Measurements from ENCODE around the gene FOSL2. TPM values are rescaled to one million over a fixed set of nuclear protein-coding genes. Genes with fewer than 3 reads are reported as not detected.

FOSL2 gene
- total RNA-seq, 3 donors from 2014 or later (not counting 1 experiment from before 2014, with no cell fraction given): 414 to 531 (median 455) TPM

DNA sequence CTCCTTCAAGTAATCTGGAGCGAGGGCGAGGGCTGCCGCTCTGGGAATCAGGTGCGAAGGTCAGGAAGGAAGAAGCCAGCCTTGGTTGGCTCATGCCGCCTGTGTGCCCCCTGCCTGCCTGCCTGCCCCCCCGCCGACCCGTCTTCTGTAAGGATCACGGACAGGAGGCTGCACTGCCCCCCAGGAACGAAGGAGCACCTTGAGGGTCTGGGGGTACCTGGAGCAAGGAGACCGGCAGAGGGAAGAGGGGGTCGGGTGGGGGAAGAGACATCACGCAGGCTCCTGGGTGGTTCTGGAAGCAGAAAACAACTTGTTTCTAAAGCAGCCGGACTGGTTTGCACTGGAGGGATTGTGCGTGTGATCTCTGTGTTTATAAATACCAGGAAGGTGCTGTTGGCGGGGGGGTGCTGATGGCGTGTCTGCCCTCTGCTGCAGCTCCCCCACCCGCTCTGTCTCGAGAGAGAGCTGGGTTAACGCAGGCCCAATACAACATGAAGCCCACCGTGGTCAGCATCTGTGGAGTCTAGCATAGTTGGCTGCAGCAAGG, 1.7 kb downstream of the FOSL2 start:
- Histone ChIP-seq H3K27me3 (ENCODE audit: control insufficient read depth, insufficient read depth, low read length) (no peaks in the 10 kb centered on the region), H3K4me1 (ENCODE audit: control insufficient read depth, insufficient read depth, low read length) (peaks cover 51% of the 10 kb centered on the region), H3K9me3 (ENCODE audit: control insufficient read depth, insufficient read depth, low read length) (no peaks in the 10 kb centered on the region), H3K4me3 (ENCODE audit: low read length) (peak overlapping the region; percentile 89), H3K27ac (ENCODE audit: low read length) (peak overlapping the region; percentile 97), H3K36me3 (ENCODE audit: control insufficient read depth, insufficient read depth, low read length) (peaks cover 13% of the 10 kb centered on the region)
- intact Hi-C loops (cut with micrococcal nuclease): loop anchor here (2.0 to 10.0 kb wide), 3 partner anchors 16 to 1750 kb away; partner anchors contain the start of gene YPEL5
- Mint-ChIP-seq H3K4me3 (no peak overlapping the region), H3K4me1 (peaks cover 22 to 29% of the 10 kb centered on the region in 2 donors), H3K9me3 (peaks cover 0 to 2% of the 10 kb centered on the region in 2 donors), H3K27ac (no peak overlapping the region), H3K36me3 (peaks cover 8% of the 10 kb centered on the region), H3K27me3 (ENCODE audit: low read depth in 2 of 2) (peaks cover 0 to 3% of the 10 kb centered on the region in 2 donors)
- TF ChIP-seq, protein P1, sequence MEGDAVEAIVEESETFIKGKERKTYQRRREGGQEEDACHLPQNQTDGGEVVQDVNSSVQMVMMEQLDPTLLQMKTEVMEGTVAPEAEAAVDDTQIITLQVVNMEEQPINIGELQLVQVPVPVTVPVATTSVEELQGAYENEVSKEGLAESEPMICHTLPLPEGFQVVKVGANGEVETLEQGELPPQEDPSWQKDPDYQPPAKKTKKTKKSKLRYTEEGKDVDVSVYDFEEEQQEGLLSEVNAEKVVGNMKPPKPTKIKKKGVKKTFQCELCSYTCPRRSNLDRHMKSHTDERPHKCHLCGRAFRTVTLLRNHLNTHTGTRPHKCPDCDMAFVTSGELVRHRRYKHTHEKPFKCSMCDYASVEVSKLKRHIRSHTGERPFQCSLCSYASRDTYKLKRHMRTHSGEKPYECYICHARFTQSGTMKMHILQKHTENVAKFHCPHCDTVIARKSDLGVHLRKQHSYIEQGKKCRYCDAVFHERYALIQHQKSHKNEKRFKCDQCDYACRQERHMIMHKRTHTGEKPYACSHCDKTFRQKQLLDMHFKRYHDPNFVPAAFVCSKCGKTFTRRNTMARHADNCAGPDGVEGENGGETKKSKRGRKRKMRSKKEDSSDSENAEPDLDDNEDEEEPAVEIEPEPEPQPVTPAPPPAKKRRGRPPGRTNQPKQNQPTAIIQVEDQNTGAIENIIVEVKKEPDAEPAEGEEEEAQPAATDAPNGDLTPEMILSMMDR (IDR thresholded peaks at IDR 0.05): no peak
- 4% methylated on average over 21 of the region's 21 CpGs for whole genome bisulfite sequencing (ENCODE audit: insufficient coverage)
- DNase-seq (peak; percentile 58 to 60), ATAC-seq (peak in 1 of 3 donors; percentile 4)

DNA sequence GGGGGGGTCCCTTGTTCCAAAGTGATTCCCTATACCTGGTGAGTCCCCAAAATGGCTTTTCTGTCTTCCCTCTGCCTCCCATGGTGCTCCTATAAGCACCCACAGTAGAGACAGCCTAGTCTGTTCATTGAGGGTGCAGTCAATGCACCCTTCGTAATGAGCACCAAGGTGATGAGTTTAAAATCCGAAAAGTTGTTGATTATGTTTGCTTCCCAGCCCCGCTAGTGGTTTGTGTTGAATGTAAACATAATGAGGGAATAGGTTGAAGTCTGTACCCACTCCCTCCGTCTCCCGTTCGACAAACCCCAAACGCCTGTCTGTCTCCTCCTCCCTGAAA, 2.3 kb downstream of the FOSL2 start:
- peaks cover 0 to 3% of the 10 kb centered on the region in 2 donors for H3K27me3 Mint-ChIP-seq (ENCODE audit: low read depth in 2 of 2)
- H3K36me3 Mint-ChIP-seq: peaks cover 8% of the 10 kb centered on the region
- no peaks in the 10 kb centered on the region for H3K27me3 ChIP-seq (ENCODE audit: control insufficient read depth, insufficient read depth, low read length)
- no peak for ATAC-seq
- no peak overlapping the region for H3K4me3 Mint-ChIP-seq
- peaks cover 13% of the 10 kb centered on the region for H3K36me3 ChIP-seq (ENCODE audit: control insufficient read depth, insufficient read depth, low read length)
- peaks cover 0 to 2% of the 10 kb centered on the region in 2 donors for H3K9me3 Mint-ChIP-seq
- H3K4me1 ChIP-seq (ENCODE audit: control insufficient read depth, insufficient read depth, low read length): peaks cover 54% of the 10 kb centered on the region
- DNase-seq: no peak
- H3K4me3 ChIP-seq (ENCODE audit: low read length): peak overlapping the region; percentile 89
- H3K27ac Mint-ChIP-seq: no peak overlapping the region
- no peaks in the 10 kb centered on the region for H3K9me3 ChIP-seq (ENCODE audit: control insufficient read depth, insufficient read depth, low read length)
- peak overlapping the region; percentile 97 for H3K27ac ChIP-seq (ENCODE audit: low read length)
- H3K4me1 Mint-ChIP-seq: peaks cover 17 to 23% of the 10 kb centered on the region in 2 donors
- WGBS (ENCODE audit: insufficient coverage): 21% methylated on average over 6 of the region's 7 CpGs
- TF ChIP-seq, protein P1 (IDR thresholded peaks at IDR 0.05): no peak
- intact Hi-C loops (cut with micrococcal nuclease): loop anchor here (1.0 to 10.0 kb wide), 4 partner anchors 11 to 1750 kb away; partner anchors contain the start of gene YPEL5

DNA sequence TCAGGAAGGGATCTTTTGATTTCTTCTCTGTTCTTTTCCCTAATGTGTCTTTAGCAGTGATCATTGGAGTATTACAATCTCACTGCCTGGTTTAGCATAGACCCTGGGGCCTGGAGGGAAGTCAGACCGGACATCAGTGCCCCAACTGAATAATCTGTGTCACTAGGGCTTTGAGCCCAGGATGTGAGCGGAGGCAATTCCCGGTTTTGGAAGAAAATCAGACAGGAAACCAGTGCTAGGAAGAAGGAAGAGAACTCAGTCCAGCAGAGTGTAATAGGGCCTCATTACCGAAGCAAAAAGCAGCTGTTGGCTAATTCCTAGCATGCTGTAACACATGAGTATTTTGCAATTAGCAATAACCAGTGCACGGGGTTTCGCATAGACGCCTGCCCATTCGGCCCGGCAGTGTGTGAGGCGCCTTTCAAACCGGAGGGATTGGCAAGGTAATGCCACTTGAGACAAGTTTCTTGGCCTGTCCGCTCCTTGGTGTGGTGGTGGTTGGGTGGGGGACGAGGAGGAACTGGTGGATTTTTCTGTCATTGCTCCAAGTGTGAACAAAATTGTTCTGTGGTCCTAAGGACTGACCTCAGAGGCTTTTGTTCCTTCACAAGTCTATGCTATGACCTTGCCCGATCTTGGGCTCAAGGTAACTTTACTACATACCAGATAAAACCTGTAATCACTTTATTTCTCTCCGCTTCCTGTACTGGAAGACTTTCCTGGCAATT, 2.8 kb downstream of the FOSL2 start:
- Histone ChIP-seq H3K27me3 (ENCODE audit: control insufficient read depth, insufficient read depth, low read length) (no peaks in the 10 kb centered on the region), H3K9me3 (ENCODE audit: control insufficient read depth, insufficient read depth, low read length) (no peaks in the 10 kb centered on the region), H3K36me3 (ENCODE audit: control insufficient read depth, insufficient read depth, low read length) (peaks cover 13% of the 10 kb centered on the region), H3K4me3 (ENCODE audit: low read length) (peak overlapping the region; percentile 89), H3K4me1 (ENCODE audit: control insufficient read depth, insufficient read depth, low read length) (peaks cover 57% of the 10 kb centered on the region), H3K27ac (ENCODE audit: low read length) (peak overlapping the region; percentile 97)
- no peak for ATAC-seq
- no peak for DNase-seq
- intact Hi-C loops (cut with micrococcal nuclease): loop anchor here (1.0 to 10.0 kb wide), 3 partner anchors 11 to 1749 kb away; partner anchors contain the start of gene YPEL5
- WGBS (ENCODE audit: insufficient coverage): 19% methylated on average over 15 of the region's 15 CpGs
- TF ChIP-seq, protein P1 (IDR thresholded peaks at IDR 0.05): no peak
- peaks cover 0 to 3% of the 10 kb centered on the region in 2 donors for H3K27me3 Mint-ChIP-seq (ENCODE audit: low read depth in 2 of 2)
- H3K4me1 Mint-ChIP-seq: peaks cover 14 to 19% of the 10 kb centered on the region in 2 donors
- no peak overlapping the region for H3K27ac Mint-ChIP-seq
- H3K36me3 Mint-ChIP-seq: peaks cover 8% of the 10 kb centered on the region
- peaks cover 0 to 2% of the 10 kb centered on the region in 2 donors for H3K9me3 Mint-ChIP-seq
- no peak overlapping the region for H3K4me3 Mint-ChIP-seq

Data from natural killer cell (primary cell).